HG03064 (cell line): ENCODE results near the gene PDE8B.

Source experiments
- ATAC-seq: cut with Tn5 transposase; IDR thresholded peaks from one replicate; pipeline ENCODE4 v1.9.1; 2021; ENCODE audit warnings: low read depth; ENCODE audit not compliant: unreplicated experiment

Gene PDE8B

GRCh38 chr5:77281969-77282336 is 71.5 kb downstream of the PDE8B start:
- no peak for ATAC-seq

DNA sequence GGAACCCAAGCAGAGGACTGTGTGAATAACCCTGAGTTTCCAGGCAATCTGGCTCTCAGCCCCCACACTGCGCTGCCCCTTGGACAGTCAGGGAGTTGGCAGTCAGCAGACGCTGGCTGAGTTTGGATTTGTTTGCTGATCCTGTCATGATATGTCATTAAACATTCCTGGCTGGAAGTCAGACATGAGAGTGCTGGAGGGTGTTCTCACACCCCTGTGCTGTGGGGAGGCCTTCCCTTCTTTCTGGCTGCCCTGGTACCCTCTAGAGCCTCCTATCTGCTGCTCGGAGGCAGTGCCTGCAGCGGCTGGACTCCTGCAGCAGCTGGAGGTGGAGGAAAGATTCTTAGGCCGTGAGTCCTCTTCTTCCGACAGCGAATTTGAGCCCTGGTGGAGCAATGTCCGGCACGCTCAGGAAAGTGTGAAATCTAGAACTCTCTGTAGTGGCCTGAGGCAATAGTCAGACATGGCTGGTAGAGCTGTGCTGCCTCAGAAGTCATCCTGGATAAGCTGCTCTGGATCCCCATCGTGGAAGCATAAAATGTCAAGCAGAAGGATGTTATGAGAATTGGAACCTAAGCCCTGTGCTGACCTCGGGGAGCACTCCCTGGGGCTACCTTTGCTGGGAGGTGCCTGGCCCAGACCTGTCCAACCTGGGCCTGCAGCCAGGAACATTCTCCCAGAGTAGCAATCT is 72.0 kb downstream of the PDE8B start:
- ATAC-seq = no peak

DNA sequence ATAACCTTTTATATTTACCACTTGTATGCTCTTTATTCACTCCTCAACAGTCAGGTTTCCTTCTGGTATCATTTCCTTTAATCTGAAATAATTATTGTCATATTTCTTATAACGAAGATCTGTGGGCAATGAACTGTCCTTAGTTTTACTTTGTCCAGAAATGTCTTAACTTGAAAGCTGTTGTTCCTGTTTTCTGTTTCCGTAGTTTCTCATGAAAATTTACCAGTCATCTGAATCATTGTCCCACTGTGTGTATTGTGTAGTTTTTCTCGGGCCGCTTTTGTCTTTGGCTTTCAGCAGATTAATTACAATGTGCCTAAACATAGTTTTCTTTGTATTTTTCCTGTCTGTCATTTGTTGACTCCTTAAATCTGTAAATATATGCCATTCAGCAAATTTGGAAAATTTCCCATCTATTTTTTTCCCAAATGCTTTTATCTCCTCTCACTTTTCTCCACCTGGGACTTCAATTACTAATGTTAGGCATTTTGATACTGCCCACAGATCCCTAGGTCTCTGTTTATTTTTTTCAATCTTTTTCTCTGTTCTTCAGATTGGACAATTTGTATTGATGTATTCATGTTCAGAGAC is 74.9 kb downstream of the PDE8B start:
- ATAC-seq = no peak

DNA sequence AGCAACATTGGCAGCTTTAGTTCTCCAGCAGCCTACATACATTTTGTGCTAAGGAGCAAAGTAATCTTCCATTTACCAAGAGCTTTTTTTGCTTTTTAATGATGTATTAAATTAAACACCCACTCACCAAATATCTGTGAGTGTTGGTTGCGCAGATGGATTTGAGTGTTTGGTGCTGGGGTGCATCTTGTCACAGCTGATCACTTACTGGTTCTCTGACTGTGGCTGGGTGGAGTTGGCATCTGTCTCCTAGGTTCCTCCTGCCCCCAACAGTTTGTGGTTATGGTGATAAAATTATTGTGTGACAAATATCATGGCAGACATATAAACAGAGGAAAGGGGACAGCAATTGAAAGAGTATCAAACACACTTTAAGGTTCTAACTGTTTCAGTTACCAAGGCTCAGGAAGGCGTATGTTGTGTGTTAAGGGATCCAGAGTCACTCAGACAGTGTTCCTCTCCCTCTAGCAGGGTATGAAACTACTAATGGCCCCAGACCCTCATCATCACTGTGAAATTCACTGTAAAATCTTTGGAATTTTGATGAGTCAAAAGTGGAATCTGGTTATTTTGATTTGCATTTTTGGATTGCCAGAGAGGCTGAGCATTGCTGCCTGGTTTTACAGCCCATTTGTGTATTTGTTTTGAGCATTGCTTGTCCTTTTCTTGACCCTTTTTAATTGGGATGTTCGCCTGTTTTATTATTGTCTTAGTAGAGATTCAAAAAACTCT is 81.7 kb downstream of the PDE8B start:
- no peak for ATAC-seq

- no peak for ATAC-seq
These were observed 83.7 kb downstream of the PDE8B start for GRCh38 chr5:77294185-77294584.

DNA sequence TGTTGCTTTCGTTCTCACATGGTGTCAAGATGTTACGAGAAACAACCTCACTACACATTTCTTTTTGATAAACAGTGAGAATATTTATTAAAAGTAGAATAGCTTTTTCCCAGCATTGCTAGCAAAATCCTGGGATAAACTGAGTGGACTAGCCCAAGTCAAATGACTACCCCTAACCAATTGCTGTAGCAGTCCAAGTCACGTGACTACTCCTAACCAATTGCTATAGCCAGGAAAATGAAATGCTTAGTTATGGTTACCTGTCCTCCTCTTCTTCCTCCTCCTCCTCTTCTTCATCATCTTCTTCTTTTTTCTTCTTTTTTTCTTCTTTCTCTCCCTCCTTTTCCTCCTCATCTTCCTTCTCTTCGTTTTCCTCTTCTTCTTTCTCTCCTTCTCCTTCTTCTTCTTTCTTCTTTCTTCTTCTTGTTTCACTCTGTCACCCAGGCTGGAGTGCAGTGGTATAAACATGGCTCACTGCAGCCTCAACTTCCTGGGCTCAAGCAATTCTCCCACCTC is 85.4 kb downstream of the PDE8B start:
- no peak for ATAC-seq

GRCh38 chr5:77298146-77298545 is 87.7 kb downstream of the PDE8B start:
- ATAC-seq = no peak

DNA sequence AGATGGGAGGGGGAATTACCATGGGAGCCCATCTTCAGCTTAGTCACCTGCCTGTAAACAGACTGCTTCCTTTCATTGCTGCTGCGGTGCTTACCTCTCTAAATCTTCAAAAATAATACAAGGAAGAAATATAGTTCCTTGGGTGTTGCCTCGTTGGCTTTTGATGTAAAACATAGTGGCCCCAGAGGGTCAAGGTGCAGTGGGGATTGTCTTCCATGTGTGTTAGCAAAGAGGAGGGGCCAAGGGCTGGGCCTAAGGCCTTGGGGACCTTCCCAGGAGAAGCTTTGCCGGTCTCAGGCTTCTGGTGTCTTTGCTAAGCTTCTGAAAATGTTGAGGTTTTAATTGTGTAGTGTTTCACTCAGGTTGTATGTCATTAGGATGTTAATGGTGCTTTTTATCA is 90.0 kb downstream of the PDE8B start:
- no peak for ATAC-seq

GRCh38 chr5:77301447-77301883 is 91.0 kb downstream of the PDE8B start:
- no peak for ATAC-seq

- no peak for ATAC-seq
These were observed 91.8 kb downstream of the PDE8B start for GRCh38 chr5:77302247-77302646.

DNA sequence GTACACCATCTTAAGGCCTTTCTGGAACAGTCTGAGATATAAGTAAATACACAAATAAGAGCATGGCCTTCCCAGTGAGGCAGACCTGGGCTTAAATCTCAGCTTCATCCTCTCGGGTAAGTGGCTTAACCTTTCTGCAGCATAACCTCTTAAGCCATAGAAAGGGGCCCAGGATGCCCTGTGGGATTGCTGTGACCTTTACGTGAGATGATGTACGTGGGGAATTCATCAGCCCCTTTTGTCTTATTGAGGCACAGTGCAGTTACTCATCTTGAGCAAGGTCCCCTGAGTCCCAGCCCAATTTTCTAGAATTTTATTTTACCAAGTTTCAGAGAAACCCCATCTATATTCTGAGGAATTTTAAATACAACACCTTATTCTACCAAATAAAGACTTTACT is 92.2 kb downstream of the PDE8B start:
- no peak for ATAC-seq

DNA sequence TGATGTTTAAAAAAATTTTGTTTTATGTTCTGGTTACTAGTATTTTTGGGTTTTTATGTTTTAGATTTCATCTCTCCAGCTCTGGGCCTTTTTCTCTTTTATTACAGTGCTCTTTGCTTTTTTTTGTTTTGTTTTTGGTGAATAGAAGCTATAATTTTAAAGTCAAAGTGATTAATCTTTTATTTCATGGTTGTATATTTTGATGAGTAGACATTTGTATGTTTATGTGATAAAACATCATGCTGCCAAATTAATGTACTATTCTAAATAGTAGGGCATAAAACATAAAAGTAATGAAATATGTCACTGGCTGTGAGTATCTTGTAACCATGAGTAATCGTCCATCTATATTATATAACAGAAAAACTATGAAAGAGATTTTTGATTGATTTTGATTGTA is 93.9 kb downstream of the PDE8B start:
- no peak for ATAC-seq

- ATAC-seq = no peak
These were observed 94.9 kb downstream of the PDE8B start for GRCh38 chr5:77305222-77305846.

- no peak for ATAC-seq
These were observed 95.5 kb downstream of the PDE8B start for GRCh38 chr5:77305956-77306355.

GRCh38 chr5:77306531-77306930 is 96.1 kb downstream of the PDE8B start:
- no peak for ATAC-seq

DNA sequence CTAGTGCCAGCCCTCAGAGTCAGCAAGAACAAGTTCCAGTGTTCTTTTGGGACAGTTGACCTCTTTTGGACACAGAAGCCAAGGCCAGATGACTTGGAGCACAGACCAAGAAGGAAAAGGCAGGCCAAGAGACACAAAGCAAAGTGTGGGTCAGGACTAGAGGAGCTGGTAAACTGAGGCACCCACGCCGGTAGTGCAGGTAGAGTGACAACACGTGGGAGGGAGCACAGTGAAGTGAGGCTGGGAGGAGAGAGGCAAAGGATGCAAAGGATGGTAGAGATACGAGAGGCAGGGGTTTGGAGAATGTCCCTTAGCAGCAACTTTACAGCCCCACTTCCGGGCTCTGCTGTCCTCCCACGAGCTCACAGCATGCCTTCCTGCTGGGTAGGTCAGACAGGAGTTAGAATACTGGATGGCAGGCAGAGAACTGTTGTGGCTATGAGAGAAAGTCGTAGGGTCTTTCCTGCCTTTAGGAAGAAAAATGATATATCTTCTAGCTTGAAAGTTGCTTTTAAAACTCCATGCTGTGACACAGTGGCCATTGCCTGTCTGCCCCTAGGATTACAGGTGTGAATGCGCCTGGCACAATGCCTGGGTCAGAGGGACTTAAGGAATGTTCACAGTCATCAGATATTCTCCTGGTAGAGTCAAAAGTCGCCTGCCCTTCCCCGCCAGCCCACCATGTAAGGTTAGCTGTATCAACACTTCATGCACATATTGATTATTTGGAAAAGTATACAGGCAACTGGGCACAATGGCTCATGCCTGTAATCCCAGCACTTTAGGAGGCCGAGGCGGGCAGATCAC is 97.9 kb downstream of the PDE8B start:
- ATAC-seq = no peak

DNA sequence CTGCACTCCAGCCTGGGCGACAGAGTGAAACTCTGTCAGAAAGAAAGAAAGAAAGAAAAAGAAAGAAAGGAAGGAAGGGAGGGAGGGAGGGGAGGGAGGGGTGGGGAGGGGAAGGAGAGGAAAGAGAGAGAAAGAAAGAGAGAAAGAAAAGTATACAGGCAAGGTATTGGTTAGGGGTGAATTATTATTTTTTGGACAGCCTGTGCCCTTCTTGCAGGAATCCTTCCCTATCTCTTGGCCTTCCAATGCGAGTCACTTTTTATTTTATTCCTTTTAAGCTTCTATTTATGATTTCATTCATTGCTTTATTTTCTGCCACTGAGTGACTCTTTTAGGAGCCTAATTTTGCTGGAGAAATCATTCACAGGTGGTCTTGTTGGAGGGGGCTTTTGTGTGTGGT is 98.7 kb downstream of the PDE8B start:
- no peak for ATAC-seq

DNA sequence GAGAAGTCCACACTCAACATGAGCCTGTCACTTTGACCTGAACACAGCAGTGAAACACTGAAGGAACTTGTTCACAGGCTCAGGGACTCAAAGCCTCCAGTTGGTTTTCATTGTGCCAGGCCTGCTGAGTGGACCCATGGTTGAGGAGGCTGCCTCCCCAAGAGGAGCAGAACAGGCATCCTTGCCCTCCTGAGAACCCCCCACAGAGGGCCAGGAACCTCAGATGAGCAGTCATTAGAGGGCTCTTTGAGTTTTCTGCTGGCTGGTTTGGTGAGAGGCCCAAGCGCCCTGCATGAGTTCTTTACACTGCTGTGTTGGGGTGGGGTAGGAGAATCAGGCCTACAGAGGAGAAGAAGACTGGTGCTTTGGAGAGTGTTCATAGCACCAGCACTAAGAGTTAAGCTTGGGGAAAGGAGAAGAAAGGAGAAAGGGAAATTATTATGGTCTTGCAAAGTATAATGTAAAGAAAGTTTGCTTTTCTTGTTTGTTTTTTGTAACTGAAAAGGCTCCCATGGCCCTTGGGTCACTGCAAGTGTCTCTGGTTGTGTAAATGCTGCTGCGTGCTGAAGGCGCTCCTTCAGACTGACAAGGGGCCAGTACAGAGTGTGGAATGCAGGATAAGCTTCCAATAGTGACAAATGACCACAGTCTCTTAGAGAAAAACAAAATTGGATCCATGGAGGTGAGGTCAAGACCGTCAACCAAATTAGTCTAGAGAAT is 100.2 kb downstream of the PDE8B start:
- ATAC-seq = no peak

GRCh38 chr5:77311214-77311571 is 100.7 kb downstream of the PDE8B start:
- ATAC-seq = no peak

GRCh38 chr5:77312413-77312812 is 101.9 kb downstream of the PDE8B start:
- ATAC-seq = no peak
